Uterus (tissue), 4 donors: ENCODE data around the gene LEF1. TPM values are rescaled to one million over a fixed set of nuclear protein-coding genes. Genes with fewer than 3 reads are reported as not detected.
A peak's percentile ranks its signal among the peaks of the same experiment; 100 is the strongest.

ENCODE experiments used
- DNase-seq, 2 donors: peaks; one replicate each; pipeline ENCODE4 v3.0.0-alpha.2; 2019 to 2020
- H3K27ac ChIP-seq, 2 donors: fragments of 200-600 bp; sonication (generic); 1 replicate in 1 of 2; 2 replicates in 1 of 2; pipeline ENCODE4 v1.5.1; 2016 to 2018
- H3K27me3 ChIP-seq, 2 donors: fragments of 200-600 bp; sonication (generic); one replicate each; pipeline ENCODE4 v1.5.1; 2018 to 2019; ENCODE audit warnings: control low read depth in 1 of 2
- H3K36me3 ChIP-seq, 2 donors: fragments of 200-600 bp; sonication (generic); one replicate each; pipeline ENCODE4 v1.5.1; 2019; ENCODE audit warnings: control low read depth in 1 of 2
- H3K4me1 ChIP-seq, 2 donors: fragments of 200-600 bp; sonication (generic); one replicate each; pipeline ENCODE4 v1.5.1; 2018 to 2019; ENCODE audit warnings: control low read depth in 1 of 2
- H3K4me3 ChIP-seq, 2 donors: fragments of 200-600 bp; sonication (generic); 1 replicate in 1 of 2; 2 replicates in 1 of 2; pipeline ENCODE4 v1.5.1; 2018 to 2019; ENCODE audit warnings: mild to moderate bottlenecking in 1 of 2
- H3K9me3 ChIP-seq, 2 donors: fragments of 200-600 bp; sonication (generic); one replicate each; pipeline ENCODE4 v1.5.1; 2019; ENCODE audit warnings: control low read depth in 1 of 2
- POLR2A ChIP-seq, 2 donors: fragments of 450-650 bp; IDR thresholded peaks; one replicate each; pipeline ENCODE4 v1.6.1; 2016; ENCODE audit warnings: antibody characterized with exemption in 2 of 2, mild to moderate bottlenecking in 1 of 2, moderate library complexity in 1 of 2
- intact Hi-C: fragments of 100-400 bp; cut with DNase I; formaldehyde crosslinking; loops from one replicate; pipeline ENCODE4 v1.15.1; 2023; ENCODE audit warnings: low total_unique reads
- total RNA-seq, 4 donors: library from RNA; depleted of rRNA in 3 of 4; stranded (reverse); fragments of >200 nt in 3 of 4; gene quantifications; one replicate each; pipeline versions ENCODE4 v1.1.0 to v1.2.4, GENCODE V29; 2014 to 2023
- TF ChIP-seq, protein P1 (sequence below), 4 experiments: fragments of 200-600 bp in 2 of 4; fragments of 450-650 bp in 2 of 4; sonication (generic) in 2 of 4; IDR thresholded peaks; one replicate each; pipeline ENCODE4 v1.5.1; 2016 to 2019; ENCODE audit warnings: antibody characterized with exemption in 4 of 4, mild to moderate bottlenecking in 2 of 4, moderate library complexity in 1 of 4
- donor health status: DM: yes; HTN: yes; CAD: no.

LEF1 gene
- total RNA-seq, 4 donors from 2014 or later: 27.4 to 49.7 (median 43.7) TPM

DNA sequence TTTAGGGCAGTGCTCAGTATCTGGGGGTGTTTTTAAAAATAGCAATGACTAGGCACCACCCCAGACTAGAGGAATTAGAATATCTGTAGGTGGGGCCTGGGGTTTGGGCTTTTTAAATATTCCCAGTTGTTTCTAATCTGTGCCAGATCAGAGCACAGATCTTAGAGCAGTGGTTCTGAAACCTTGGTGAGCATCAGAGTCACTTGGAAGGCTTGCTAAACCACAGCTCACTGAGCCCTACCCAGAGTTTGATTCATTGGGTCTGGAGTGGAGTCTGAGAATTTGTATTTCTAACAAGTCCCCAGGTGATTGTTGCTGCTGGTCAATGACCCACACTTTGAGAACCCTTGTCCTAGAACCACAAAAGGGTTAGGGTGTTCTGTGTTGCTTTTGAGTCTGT is 162.4 kb downstream of the LEF1 start:
- Histone ChIP-seq H3K27ac (no peak overlapping the region), H3K36me3 (no peaks in the 10 kb centered on the region), H3K4me3 (no peak overlapping the region), H3K4me1 (peaks cover 0 to 8% of the 10 kb centered on the region in 2 donors), H3K9me3 (no peaks in the 10 kb centered on the region), H3K27me3 (no peaks in the 10 kb centered on the region)
- TF ChIP-seq POLR2A (IDR thresholded peaks at IDR 0.05): no peak
- TF ChIP-seq, protein P1, sequence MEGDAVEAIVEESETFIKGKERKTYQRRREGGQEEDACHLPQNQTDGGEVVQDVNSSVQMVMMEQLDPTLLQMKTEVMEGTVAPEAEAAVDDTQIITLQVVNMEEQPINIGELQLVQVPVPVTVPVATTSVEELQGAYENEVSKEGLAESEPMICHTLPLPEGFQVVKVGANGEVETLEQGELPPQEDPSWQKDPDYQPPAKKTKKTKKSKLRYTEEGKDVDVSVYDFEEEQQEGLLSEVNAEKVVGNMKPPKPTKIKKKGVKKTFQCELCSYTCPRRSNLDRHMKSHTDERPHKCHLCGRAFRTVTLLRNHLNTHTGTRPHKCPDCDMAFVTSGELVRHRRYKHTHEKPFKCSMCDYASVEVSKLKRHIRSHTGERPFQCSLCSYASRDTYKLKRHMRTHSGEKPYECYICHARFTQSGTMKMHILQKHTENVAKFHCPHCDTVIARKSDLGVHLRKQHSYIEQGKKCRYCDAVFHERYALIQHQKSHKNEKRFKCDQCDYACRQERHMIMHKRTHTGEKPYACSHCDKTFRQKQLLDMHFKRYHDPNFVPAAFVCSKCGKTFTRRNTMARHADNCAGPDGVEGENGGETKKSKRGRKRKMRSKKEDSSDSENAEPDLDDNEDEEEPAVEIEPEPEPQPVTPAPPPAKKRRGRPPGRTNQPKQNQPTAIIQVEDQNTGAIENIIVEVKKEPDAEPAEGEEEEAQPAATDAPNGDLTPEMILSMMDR (IDR thresholded peaks at IDR 0.05): no peak
- intact Hi-C loops: no loop called here
- DNase-seq: no peak

DNA sequence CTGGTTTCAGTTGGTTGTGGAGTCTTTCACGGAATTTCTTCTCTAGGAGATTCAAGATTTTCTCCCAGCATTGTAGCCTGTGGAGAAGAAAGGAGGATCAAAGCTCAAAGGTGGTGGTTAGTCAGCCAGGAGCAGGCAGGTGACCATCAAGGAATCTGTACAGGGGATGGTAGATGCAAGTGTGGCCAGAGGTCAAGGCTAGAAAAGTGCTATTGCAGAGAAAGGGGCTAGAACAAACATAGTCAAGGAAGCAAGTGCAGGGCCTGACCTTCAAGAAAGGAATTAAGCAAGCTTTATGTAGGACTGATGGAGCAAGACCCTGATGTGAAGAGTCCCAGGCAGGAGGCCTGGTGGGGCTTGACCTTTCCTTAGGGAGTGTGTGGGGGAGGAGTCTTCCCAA is 162.9 kb downstream of the LEF1 start:
- H3K36me3 ChIP-seq: no peaks in the 10 kb centered on the region
- intact Hi-C loops: no loop called here
- H3K9me3 ChIP-seq: no peaks in the 10 kb centered on the region
- no peak overlapping the region for H3K27ac ChIP-seq
- H3K4me3 ChIP-seq: no peak overlapping the region
- no peak for TF ChIP-seq POLR2A (IDR thresholded peaks at IDR 0.05)
- TF ChIP-seq, protein P1 (IDR thresholded peaks at IDR 0.05): no peak
- H3K27me3 ChIP-seq: no peaks in the 10 kb centered on the region
- H3K4me1 ChIP-seq: peaks cover 0 to 8% of the 10 kb centered on the region in 2 donors
- no peak for DNase-seq

DNA sequence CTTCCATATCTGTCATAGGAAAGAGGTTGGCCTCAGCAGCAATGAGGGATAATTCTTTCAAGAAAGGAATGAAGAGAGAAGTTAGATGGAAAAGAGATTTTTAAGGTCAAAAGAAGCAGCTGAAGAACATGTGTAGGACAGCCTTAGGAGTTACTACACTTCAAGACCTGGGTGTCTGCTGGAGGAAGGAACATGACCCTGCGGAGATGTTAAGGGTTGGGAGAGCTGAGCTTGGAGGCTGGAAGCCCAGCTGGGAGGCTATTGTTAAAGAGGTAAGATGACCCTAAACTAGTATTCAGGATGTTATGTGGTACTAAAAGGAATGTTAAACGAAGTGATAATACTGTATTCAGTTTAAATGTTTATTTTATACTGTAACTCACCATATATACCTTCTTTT is 164.1 kb downstream of the LEF1 start:
- H3K27me3 ChIP-seq: no peaks in the 10 kb centered on the region
- peak overlapping the region in 1 of 2 donors; percentile 43 for H3K27ac ChIP-seq
- H3K9me3 ChIP-seq: no peaks in the 10 kb centered on the region
- H3K4me3 ChIP-seq: no peak overlapping the region
- intact Hi-C loops: no loop called here
- TF ChIP-seq, protein P1 (IDR thresholded peaks at IDR 0.05): no peak
- TF ChIP-seq POLR2A (IDR thresholded peaks at IDR 0.05): no peak
- H3K36me3 ChIP-seq: no peaks in the 10 kb centered on the region
- no peak for DNase-seq
- peaks cover 0 to 8% of the 10 kb centered on the region in 2 donors for H3K4me1 ChIP-seq

DNA sequence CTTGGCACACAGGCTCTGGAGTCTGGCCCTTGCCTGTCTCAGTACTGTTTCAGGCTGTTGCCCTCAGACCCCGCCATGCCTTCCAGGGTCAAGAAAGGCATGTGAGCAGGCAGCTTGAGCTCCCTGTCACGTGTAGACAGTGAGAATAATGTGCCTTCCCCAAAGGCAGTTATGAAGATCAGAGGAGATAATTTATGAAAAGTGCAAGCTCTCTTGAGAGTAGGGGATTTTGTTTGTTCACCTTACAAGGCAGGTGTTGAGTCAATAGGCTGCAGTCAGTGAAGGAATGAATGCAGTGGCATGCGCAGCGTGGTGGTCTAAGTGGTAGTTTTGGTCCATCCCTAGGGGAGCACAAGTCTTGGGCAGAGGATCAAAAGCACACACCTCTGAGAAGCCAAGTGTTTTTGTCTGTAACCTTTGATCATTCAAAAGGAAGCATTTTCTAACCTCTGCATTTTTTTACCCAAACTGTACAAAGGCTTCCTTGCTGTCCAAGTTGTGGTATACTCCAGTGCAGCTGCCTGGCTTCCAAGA is 164.7 kb downstream of the LEF1 start:
- H3K9me3 ChIP-seq: no peaks in the 10 kb centered on the region
- TF ChIP-seq, protein P1 (IDR thresholded peaks at IDR 0.05): no peak
- no peak for TF ChIP-seq POLR2A (IDR thresholded peaks at IDR 0.05)
- no peak for DNase-seq
- no peaks in the 10 kb centered on the region for H3K36me3 ChIP-seq
- H3K27me3 ChIP-seq: no peaks in the 10 kb centered on the region
- intact Hi-C loops: no loop called here
- no peak overlapping the region for H3K4me3 ChIP-seq
- H3K4me1 ChIP-seq: peaks cover 0 to 8% of the 10 kb centered on the region in 2 donors
- peak overlapping the region in 1 of 2 donors; percentile 43 for H3K27ac ChIP-seq

DNA sequence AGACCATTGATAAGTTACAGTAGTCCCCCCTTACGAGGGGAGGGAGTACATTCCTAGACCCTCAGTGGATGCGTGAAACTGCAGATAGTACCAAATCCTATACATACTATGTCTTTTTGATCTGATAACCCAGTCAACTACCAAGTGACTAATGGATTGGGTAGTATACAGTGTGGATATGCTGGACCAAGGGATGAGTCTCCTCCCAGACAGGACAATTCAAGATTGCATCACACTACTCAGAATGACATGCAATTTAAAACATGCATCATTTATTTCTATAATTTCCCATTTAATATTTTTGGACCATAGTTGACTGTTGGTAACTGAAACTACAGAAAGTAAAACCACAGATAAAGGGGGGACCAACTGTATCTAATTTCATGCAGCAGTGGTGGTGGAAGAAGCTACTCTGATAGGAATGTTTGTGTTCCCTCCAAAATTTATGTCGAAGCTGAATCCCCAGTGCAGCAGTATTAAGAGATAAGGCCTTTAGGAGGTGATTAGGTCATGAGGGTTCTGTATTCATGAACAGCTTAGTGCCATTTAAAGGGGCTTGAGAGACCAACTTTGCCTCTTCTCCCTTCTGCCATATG is 167.1 kb downstream of the LEF1 start:
- intact Hi-C loops: no loop called here
- Histone ChIP-seq H3K4me1 (peaks cover 0 to 8% of the 10 kb centered on the region in 2 donors), H3K36me3 (no peaks in the 10 kb centered on the region), H3K9me3 (no peaks in the 10 kb centered on the region), H3K27me3 (no peaks in the 10 kb centered on the region), H3K4me3 (no peak overlapping the region), H3K27ac (no peak overlapping the region)
- TF ChIP-seq, protein P1 (IDR thresholded peaks at IDR 0.05): no peak
- TF ChIP-seq POLR2A (IDR thresholded peaks at IDR 0.05): no peak
- no peak for DNase-seq
